AG08396 (cell line): ENCODE measurements around the gene CTSO.

ENCODE experiments used
- DNase-seq: peaks from one replicate; pipeline ENCODE4 v3.0.0; 2012; ENCODE audit warnings: low spot score, mixed read lengths

The CTSO gene

GRCh38 chr4:155953151-155954117, at the start of gene CTSO:
CTSO (minus strand) TSS chr4:155953866; CDS start chr4:155953847, 19 bp downstream.
- peak; percentile 73 for DNase-seq

- no peak for DNase-seq
Observed at GRCh38 chr4:156000491-156000890, 46.8 kb upstream of the CTSO start.

GRCh38 chr4:155999725-156000124, 46.1 kb upstream of the CTSO start:
- peak; percentile 3 for DNase-seq

- no peak for DNase-seq
Observed at GRCh38 chr4:155995069-155995468, 41.4 kb upstream of the CTSO start.

GRCh38 chr4:155984106-155984797, 30.6 kb upstream of the CTSO start:
- no peak for DNase-seq

- DNase-seq = no peak
Observed at GRCh38 chr4:155982736-155983385, 29.2 kb upstream of the CTSO start.

- no peak for DNase-seq
Observed at GRCh38 chr4:155978810-155979209, 25.1 kb upstream of the CTSO start.

GRCh38 chr4:155975511-155975910, 21.8 kb upstream of the CTSO start:
- DNase-seq = no peak

- DNase-seq = no peak
Observed at GRCh38 chr4:155974996-155975395, 21.3 kb upstream of the CTSO start.

GRCh38 chr4:155974476-155974749, 20.7 kb upstream of the CTSO start:
- no peak for DNase-seq

GRCh38 chr4:155973639-155974475, 20.2 kb upstream of the CTSO start:
- DNase-seq = no peak

- no peak for DNase-seq
Observed at GRCh38 chr4:155972098-155972497, 18.4 kb upstream of the CTSO start.

- no peak for DNase-seq
Observed at GRCh38 chr4:155966731-155967395, 13.2 kb upstream of the CTSO start.

- DNase-seq = no peak
Observed at GRCh38 chr4:155966171-155966570, 12.5 kb upstream of the CTSO start.

- DNase-seq = no peak
Observed at GRCh38 chr4:155964016-155964891, 10.6 kb upstream of the CTSO start.

- DNase-seq = no peak
Observed at GRCh38 chr4:155962767-155963166, 9.1 kb upstream of the CTSO start.

- no peak for DNase-seq
Observed at GRCh38 chr4:155961575-155961974, 7.9 kb upstream of the CTSO start.

- no peak for DNase-seq
Observed at GRCh38 chr4:155960522-155960921, 6.9 kb upstream of the CTSO start.

- DNase-seq = no peak
Observed at GRCh38 chr4:155959417-155959816, 5.8 kb upstream of the CTSO start.

- DNase-seq = no peak
Observed at GRCh38 chr4:155956461-155956860, 2.8 kb upstream of the CTSO start.
